Omental fat pad (tissue), 4 donors: ENCODE results near the gene PTPA. TPM values are rescaled to one million over a fixed set of nuclear protein-coding genes. Genes with fewer than 3 reads are reported as not detected.
"Not testable (repeated sequence)": the region's sequence is repeated elsewhere in the genome, so short reads cannot be mapped to it uniquely, and the experiment has no call there.

Experiments
- ATAC-seq: fragments of 150-250 bp; one replicate; pipeline ENCODE4 v1.9.1; 2016; ENCODE audit warnings: mild to moderate bottlenecking, moderate library complexity; ENCODE audit not compliant: low FRiP score
- DNase-seq: peaks from one replicate; pipeline ENCODE4 v3.0.0-alpha.2; 2019; ENCODE audit warnings: low spot score
- total RNA-seq, 4 donors: library from RNA; depleted of rRNA; stranded (reverse); fragments of >200 nt; gene quantifications; one replicate each; pipeline ENCODE4 v1.1.0, GENCODE V29; 2016
- TF ChIP-seq, protein P1 (sequence below), 3 donors: fragments of 450-650 bp; IDR thresholded peaks; one replicate each; pipeline ENCODE4 v1.5.1; 2016 to 2017; ENCODE audit warnings: antibody characterized with exemption in 3 of 3, mild to moderate bottlenecking in 3 of 3, moderate library complexity in 2 of 3

The PTPA gene
- total RNA-seq, 4 donors from 2014 or later: 37.2 to 49.5 (median 41.8) TPM

DNA sequence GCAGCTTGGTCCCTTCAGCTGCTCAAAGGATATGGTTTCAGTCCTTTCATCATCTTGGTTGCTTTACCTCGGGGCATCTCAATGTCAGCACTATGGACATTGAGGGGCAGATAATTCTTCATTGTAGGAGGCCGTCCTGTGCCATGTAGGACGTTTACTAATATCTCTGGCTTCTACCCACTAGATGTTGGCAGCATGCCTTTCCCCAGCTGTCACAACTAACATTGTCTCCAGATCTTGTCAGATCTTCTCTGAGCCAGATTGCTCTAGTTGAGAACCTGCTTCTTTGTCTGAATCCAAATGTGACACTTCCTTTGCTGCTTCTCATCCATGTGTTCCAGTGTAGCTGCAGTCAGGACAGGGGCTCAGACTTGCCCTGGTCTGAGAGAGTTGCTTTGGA lies 10.3 kb downstream of the PTPA start:
- TF ChIP-seq, protein P1, sequence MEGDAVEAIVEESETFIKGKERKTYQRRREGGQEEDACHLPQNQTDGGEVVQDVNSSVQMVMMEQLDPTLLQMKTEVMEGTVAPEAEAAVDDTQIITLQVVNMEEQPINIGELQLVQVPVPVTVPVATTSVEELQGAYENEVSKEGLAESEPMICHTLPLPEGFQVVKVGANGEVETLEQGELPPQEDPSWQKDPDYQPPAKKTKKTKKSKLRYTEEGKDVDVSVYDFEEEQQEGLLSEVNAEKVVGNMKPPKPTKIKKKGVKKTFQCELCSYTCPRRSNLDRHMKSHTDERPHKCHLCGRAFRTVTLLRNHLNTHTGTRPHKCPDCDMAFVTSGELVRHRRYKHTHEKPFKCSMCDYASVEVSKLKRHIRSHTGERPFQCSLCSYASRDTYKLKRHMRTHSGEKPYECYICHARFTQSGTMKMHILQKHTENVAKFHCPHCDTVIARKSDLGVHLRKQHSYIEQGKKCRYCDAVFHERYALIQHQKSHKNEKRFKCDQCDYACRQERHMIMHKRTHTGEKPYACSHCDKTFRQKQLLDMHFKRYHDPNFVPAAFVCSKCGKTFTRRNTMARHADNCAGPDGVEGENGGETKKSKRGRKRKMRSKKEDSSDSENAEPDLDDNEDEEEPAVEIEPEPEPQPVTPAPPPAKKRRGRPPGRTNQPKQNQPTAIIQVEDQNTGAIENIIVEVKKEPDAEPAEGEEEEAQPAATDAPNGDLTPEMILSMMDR (IDR thresholded peaks at IDR 0.05): no peak
- DNase-seq: no peak
- ATAC-seq: no peak

DNA sequence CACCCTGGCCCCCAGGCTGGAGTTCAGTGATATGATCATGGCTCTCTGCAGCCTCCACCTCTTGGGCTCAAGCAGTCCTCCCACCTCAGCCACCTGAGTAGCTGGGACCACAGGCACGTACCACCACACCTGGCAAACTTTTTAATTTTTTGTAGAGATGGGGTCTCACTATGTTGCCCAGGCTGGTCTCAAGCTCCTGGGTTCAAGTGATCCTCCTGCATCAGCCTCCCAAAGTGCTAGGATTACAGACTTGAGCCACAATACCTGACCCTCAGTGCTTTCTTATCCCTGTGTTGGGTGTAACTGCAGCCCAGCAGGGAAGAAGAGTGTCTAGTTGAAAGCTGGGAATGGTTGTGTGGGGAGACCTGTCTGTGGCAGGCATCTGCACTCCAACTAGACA lies 10.9 kb downstream of the PTPA start:
- TF ChIP-seq, protein P1 (IDR thresholded peaks at IDR 0.05): no peak
- no peak for DNase-seq
- no peak for ATAC-seq

DNA sequence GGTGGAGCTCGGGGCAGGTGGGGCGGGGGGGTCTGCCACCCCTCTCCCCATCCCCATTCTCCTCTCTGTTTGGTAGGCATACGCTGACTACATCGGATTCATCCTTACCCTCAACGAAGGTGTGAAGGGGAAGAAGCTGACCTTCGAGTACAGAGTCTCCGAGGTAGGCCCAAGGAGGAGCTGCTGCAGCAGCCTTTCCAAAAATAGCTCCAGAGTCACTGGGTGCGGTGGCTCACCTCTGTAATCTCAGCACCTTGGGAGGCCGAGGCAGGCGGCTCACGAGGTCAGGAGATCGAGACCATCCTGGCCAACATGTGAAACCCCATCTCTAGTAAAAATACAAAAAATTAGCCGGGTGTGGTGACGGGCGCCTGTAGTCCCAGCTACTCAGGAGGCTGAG lies 11.8 kb downstream of the PTPA start:
- not testable (repeated sequence) for ATAC-seq

DNA sequence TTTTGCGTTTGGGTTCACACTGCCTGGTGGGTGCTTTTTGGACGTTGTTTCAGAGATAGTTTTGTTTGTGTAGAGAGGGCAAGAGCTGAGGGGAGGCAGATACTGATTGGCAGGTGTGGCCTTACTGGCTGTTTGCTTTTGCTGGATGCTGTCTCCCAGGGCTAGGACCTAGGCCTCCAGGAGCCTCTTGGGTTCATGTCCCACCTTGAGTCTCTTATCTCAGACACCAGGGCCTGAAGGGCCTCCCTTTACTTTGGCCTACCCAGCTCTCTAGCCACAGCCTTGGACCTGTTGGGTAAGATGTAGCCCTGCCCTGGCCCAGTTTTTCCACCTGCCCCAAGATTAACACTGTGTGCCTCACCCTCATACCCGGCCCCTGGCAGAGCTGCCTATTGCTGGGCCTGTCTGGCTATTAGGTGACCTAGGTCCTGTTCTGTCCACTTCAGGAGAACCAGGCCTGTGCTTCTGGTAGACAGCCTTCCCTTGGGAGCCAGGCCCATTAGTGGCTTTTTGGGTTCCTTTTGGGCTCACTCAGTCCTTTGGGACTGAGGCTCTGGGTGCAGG lies 13.4 kb downstream of the PTPA start:
- ATAC-seq (no peak), DNase-seq (no peak)
- TF ChIP-seq, protein P1 (IDR thresholded peaks at IDR 0.05): no peak

More for the DNA sequence above, 11.8 kb downstream of the PTPA start:
- not testable (repeated sequence) for DNase-seq

DNA sequence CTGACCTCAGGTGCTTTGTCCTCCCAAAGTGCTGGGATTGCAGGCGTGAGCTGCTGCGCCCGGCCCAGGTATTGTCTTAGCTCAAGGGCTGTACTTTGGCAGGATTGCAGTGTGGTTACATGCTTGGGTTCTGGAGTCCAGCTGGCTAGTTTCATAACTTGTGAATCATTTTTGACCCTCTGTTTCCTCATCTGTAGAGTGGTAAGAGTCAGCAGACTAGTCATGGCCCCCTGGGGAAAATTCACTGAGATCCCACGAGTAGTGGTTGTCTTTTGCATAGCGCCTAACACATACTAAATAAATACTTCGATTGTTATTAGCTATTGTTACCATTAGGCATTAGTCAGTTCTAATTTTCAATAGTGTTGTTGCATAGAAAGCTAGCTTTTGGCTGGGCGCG lies 14.3 kb downstream of the PTPA start:
- no peak for DNase-seq
- ATAC-seq: no peak
- TF ChIP-seq, protein P1 (IDR thresholded peaks at IDR 0.05): no peak

DNA sequence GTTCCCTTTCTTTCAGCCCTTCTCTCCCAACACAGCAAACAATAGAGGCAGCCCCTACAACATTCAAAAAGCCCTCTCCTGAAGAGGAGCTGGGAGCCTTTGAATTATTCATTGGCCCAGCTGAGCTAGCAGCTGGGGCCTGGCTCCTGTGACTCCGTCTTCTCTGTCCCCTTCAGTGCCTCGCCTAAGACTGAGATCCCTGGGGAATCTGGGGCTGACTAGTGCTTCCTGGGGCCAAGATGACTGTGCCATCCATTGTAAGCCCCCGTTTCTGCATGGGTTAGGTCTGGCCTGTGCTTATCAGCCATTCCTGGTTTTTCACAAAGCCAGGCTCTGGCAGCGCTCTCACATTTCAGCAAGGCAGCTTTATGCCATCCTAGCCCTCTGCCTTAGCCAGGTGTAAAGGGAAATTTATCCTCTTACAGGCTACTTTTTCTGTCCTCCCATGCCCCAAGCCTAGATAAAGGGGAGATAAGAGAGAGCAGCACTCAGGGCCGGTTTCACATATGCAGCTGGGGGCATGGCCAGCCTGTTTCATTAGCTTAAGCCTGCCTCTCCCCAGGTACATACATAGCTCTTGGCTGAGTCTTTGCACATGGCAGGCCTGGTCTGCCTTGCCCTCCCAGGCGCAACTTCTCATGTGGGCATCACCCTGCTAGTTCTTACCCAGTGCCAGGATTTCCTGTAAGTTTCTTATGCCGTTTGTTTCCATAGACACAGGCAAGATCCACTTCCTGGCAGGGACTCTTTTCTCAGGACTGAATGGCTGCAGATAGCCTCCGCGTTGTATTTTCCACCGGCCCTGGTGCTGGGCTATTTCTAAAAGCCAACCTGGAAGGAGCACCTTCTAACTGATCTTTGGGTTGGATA lies 15.8 kb downstream of the PTPA start:
- DNase-seq (no peak), ATAC-seq (no peak)

DNA sequence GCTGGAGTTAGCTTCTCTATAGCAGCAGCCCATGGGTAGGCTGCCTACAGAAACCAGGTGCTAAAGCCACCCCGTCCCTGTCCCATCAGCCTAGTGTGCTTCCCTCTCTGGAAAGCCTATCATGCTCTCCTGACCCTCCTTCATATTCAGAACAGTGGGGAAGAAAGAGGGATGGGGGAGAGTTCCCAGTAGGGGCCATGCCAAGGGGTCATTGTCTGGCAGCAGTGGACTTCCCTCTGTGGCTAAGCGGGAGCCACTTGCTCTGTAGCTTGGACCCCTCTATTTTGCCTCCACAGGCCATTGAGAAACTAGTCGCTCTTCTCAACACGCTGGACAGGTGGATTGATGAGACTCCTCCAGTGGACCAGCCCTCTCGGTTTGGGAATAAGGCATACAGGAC lies 17.5 kb downstream of the PTPA start:
- TF ChIP-seq, protein P1 (IDR thresholded peaks at IDR 0.05): no peak
- ATAC-seq (no peak), DNase-seq (no peak)

More for the DNA sequence above, 15.8 kb downstream of the PTPA start:
- TF ChIP-seq, protein P1 (IDR thresholded peaks at IDR 0.05): no peak

DNA sequence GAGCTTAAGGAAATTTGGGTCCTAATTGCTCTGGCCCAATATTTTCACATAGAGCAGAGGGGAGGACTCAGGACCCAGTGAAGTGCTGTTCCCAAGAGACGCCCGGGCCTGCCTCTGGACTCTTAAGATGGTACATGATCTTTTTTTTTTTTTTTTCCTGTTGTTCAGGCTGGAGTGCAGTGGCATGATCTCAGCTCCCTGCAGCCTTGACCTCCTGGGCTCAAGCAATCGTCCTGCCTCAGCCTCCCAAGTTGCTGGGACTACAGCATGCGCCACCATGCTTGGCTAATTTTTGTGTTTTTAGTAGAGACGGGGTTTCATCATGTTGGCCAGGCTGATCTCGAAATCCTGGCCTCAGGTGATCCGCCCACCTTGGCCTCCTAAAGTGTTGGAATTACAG lies 19.1 kb downstream of the PTPA start:
- not testable (repeated sequence) for DNase-seq, ATAC-seq
